HG03432 (cell line): Measurements from ENCODE around the gene PELI2.
A peak's percentile ranks its signal among the peaks of the same experiment; 100 is the strongest.

Source experiments
- ATAC-seq: cut with Tn5 transposase; IDR thresholded peaks from one replicate; pipeline ENCODE4 v1.9.1; 2021; ENCODE audit warnings: mild to moderate bottlenecking, moderate library complexity; ENCODE audit not compliant: unreplicated experiment

PELI2 gene

GRCh38 chr14:56170028-56170427, 51.8 kb downstream of the PELI2 start:
- ATAC-seq = no peak

- ATAC-seq = no peak
These were observed 52.7 kb downstream of the PELI2 start for GRCh38 chr14:56170877-56171422.

GRCh38 chr14:56172074-56172473, 53.9 kb downstream of the PELI2 start:
- ATAC-seq = no peak

- ATAC-seq = no peak
These were observed 54.4 kb downstream of the PELI2 start for GRCh38 chr14:56172571-56172971.

GRCh38 chr14:56173365-56173922, 55.2 kb downstream of the PELI2 start:
- no peak for ATAC-seq

GRCh38 chr14:56175773-56176172, 57.6 kb downstream of the PELI2 start:
- no peak for ATAC-seq

GRCh38 chr14:56176530-56176929, 58.3 kb downstream of the PELI2 start:
- no peak for ATAC-seq

GRCh38 chr14:56177036-56177435, 58.8 kb downstream of the PELI2 start:
- no peak for ATAC-seq

GRCh38 chr14:56180754-56181542, 62.7 kb downstream of the PELI2 start:
- no peak for ATAC-seq

GRCh38 chr14:56181681-56182085, 63.5 kb downstream of the PELI2 start:
- no peak for ATAC-seq

- no peak for ATAC-seq
These were observed 64.2 kb downstream of the PELI2 start for GRCh38 chr14:56182410-56182809.

- no peak for ATAC-seq
These were observed 65.5 kb downstream of the PELI2 start for GRCh38 chr14:56183631-56184157.

- ATAC-seq = no peak
These were observed 67.8 kb downstream of the PELI2 start for GRCh38 chr14:56185992-56186391.

- no peak for ATAC-seq
These were observed 69.5 kb downstream of the PELI2 start for GRCh38 chr14:56187736-56188135.

GRCh38 chr14:56189307-56189706, 71.1 kb downstream of the PELI2 start:
- ATAC-seq = no peak

GRCh38 chr14:56193347-56193746, 75.1 kb downstream of the PELI2 start:
- no peak for ATAC-seq

- no peak for ATAC-seq
These were observed 75.8 kb downstream of the PELI2 start for GRCh38 chr14:56194042-56194441.

- no peak for ATAC-seq
These were observed 77.0 kb downstream of the PELI2 start for GRCh38 chr14:56195223-56195622.

GRCh38 chr14:56195704-56196103, 77.5 kb downstream of the PELI2 start:
- ATAC-seq = peak; percentile 81

- ATAC-seq = no peak
These were observed 78.1 kb downstream of the PELI2 start for GRCh38 chr14:56196274-56196673.

- no peak for ATAC-seq
These were observed 78.9 kb downstream of the PELI2 start for GRCh38 chr14:56197150-56197549.

- ATAC-seq = no peak
These were observed 80.2 kb downstream of the PELI2 start for GRCh38 chr14:56198438-56198837.
